ENCODE results near the gene TTK. TPM values are rescaled to one million over a fixed set of nuclear protein-coding genes. Genes with fewer than 3 reads are reported as not detected.

TTK gene
- total RNA-seq = 0.22 TPM
- long read RNA-seq = 0 reads

- peak; percentile 93 for DNase-seq (ENCODE audit: low spot score)
- intact Hi-C loops (cut with DNase I) = no loop called here
These were observed at the start of gene TTK for GRCh38 chr6:80004173-80005072. TSS of gene TTK (plus strand) at chr6:80004649. CDS start at chr6:80005844, 1,195 bp downstream.

GRCh38 chr6:79954849-79955248, 49.6 kb upstream of the TTK start:
- intact Hi-C loops (cut with DNase I) = no loop called here
- no peak for DNase-seq (ENCODE audit: low spot score)

DNA sequence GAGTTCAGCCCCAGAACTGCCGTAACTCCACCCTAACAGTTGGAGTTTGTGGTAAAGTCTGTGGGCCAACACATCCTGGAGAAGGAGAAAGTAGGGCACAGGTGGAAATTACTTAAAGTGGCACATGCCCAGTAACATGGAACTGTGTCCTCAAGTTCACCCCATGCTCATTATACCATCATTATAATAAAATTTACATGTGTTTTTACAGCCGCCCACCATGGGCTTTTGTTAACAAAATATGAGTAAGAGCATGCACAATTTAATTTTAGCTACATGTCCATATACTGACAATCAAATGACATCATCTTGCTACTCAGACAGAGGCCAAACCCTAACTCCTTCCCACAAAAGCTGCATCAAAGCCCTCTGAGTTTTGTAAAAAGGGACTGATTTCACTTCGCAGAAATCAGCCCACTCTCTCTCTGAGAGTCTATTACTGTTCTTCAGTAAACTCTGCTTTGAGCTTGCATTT, 39.8 kb upstream of the TTK start:
- intact Hi-C loops (cut with DNase I) = no loop called here
- no peak for DNase-seq (ENCODE audit: low spot score)

GRCh38 chr6:79967178-79967577, 37.3 kb upstream of the TTK start:
- no peak for DNase-seq (ENCODE audit: low spot score)
- intact Hi-C loops (cut with DNase I) = no loop called here

GRCh38 chr6:79969784-79970183, 34.7 kb upstream of the TTK start:
- DNase-seq (ENCODE audit: low spot score) = no peak
- intact Hi-C loops (cut with DNase I) = no loop called here

GRCh38 chr6:79971193-79971592, 33.3 kb upstream of the TTK start:
- intact Hi-C loops (cut with DNase I) = no loop called here

DNA sequence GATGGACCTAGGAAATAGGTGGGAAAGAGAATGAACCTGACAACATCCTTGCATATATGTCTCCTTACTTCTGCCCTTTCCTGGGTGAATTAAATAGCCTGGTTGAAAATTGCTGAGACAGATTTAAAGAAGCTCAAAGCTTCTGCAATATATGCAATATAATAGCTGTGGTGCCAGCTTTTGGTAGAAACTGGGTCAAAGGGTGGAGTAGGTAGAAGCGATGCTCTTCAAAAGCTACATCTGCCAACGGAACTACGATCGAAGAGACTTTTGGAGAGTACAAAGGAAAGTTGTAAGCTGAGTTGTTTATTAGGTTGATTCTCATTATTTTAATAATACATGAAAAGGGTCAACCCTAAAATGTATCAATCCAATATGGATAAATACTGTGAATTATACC, 22.8 kb upstream of the TTK start:
- no peak for DNase-seq (ENCODE audit: low spot score)
- intact Hi-C loops (cut with DNase I) = no loop called here

More at GRCh38 chr6:79971193-79971592, 33.3 kb upstream of the TTK start:
- DNase-seq (ENCODE audit: low spot score) = no peak

- intact Hi-C loops (cut with DNase I) = no loop called here
- no peak for DNase-seq (ENCODE audit: low spot score)
These were observed 20.2 kb upstream of the TTK start for GRCh38 chr6:79984261-79984660.

DNA sequence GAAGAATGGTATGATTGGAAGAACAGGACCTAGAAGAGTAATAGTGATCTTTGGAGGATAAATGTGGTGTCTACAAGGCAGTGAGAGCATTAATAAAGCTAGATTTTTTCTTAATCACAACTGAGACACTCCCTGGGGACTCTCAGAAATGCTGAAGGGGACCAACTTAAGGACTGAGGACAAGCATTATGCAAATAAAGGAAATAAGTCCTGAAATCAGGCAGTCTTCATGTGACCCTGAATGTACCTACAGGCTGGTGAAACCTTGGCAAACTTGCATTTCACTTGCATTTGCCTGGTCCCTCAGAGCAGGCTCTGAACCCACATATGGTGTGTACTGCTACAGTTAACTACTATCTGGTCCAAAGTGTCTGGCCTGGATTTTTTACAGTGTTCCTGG, 19.3 kb upstream of the TTK start:
- DNase-seq (ENCODE audit: low spot score) = no peak
- intact Hi-C loops (cut with DNase I) = no loop called here

DNA sequence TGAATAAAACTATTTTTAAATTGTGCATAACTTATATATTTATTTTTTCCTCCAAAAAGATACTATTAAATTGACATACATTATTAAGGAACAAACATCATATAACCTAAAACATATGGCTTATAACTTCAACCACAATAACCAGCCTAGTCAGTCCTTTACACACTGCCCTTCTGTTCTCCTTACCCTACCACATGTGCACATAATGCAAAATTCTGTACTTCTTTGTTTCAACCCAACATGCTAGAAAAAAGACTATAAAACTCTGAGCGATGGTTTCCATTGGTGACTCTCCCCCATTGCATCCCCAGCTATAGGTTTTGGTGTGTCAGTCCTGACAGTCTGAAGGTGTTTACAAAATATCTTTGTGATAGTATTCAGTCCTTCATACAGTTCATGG, 14.8 kb upstream of the TTK start:
- DNase-seq (ENCODE audit: low spot score) = no peak
- intact Hi-C loops (cut with DNase I) = no loop called here

- intact Hi-C loops (cut with DNase I) = no loop called here
- no peak for DNase-seq (ENCODE audit: low spot score)
These were observed 11.2 kb upstream of the TTK start for GRCh38 chr6:79993012-79993910.

GRCh38 chr6:79993911-79994309, 10.5 kb upstream of the TTK start:
- intact Hi-C loops (cut with DNase I) = no loop called here
- DNase-seq (ENCODE audit: low spot score) = no peak

DNA sequence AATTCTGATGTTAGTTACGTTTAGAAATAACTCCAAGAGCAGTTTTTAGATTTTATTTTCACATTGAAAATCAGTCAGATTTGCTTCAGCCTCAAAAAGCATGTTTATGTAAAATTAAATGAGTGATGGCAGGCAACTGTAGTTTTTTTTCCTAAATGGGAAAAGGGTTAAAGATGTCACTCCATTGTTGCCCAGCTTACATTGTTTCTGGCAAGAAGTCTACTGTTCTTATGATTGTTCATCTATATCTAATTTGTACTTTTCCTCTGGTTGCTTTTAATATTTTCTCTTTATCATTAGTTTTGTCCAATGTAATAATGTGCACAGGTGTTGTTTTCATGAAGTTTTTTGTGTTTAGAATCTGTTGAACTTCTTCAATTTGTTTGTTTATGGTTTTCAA, 6.7 kb upstream of the TTK start:
- no peak for DNase-seq (ENCODE audit: low spot score)
- intact Hi-C loops (cut with DNase I) = no loop called here

DNA sequence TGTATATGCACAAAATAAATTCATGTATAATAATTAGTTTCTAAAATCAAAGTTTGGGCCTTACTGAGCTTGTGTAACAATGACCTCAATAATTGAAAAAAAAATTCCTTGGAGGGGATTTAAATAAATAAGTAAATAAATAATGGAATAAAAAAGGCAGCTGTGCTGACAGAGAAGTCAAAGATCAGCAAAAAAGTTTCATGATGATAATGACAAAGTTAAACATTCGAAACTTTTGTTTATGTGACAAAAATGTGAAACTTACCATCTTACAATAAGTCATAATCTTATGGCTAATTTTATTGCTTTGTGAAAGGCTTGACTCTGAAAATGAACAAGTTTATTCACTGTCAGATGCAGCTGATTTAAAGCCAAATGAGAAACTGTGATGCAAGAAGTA, 3.1 kb upstream of the TTK start:
- intact Hi-C loops (cut with DNase I) = no loop called here
- no peak for DNase-seq (ENCODE audit: low spot score)

GRCh38 chr6:80003826-80004172, 650 bp upstream of the TTK start:
- intact Hi-C loops (cut with DNase I) = no loop called here
- DNase-seq (ENCODE audit: low spot score) = no peak

DNA sequence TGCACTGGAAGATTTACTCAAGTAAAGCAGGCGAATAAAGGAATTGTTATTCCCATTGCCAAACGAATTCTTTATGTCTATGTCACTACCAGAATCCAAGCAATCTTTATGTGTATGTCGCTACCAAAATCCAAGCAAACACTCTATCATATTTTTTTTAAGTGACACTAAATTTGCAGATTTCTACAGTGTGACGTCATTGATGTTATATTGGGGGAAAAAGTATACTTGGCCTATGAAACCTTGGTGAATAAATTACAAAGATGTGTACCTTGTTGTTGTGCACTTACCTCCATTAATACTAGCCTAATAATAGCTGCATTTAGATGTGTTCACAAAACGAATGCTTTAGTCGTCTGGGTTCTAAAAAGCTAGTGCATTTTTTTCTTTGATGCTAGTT, 957 bp downstream of the TTK start:
- no peak for DNase-seq (ENCODE audit: low spot score)
- intact Hi-C loops (cut with DNase I) = no loop called here

GRCh38 chr6:80006541-80006940, 2.1 kb downstream of the TTK start:
- no peak for DNase-seq (ENCODE audit: low spot score)
- intact Hi-C loops (cut with DNase I) = no loop called here

GRCh38 chr6:80009531-80009930, 5.1 kb downstream of the TTK start:
- intact Hi-C loops (cut with DNase I) = no loop called here

GRCh38 chr6:80010288-80010687, 5.8 kb downstream of the TTK start:
- DNase-seq (ENCODE audit: low spot score) = no peak
- intact Hi-C loops (cut with DNase I) = no loop called here

More at GRCh38 chr6:80009531-80009930, 5.1 kb downstream of the TTK start:
- no peak for DNase-seq (ENCODE audit: low spot score)

GRCh38 chr6:80015839-80016435, 11.5 kb downstream of the TTK start:
- no peak for DNase-seq (ENCODE audit: low spot score)
- intact Hi-C loops (cut with DNase I) = no loop called here

Data from cardiac septum (tissue), 1 donor.